Bone marrow (tissue), 2 donors: Measurements from ENCODE around the gene MED9.
A peak's percentile ranks its signal among the peaks of the same experiment; 100 is the strongest.
"Not testable (repeated sequence)": the region's sequence is repeated elsewhere in the genome, so short reads cannot be mapped to it uniquely, and the experiment has no call there.

Source experiments
- DNase-seq, 2 donors: peaks; one replicate each; lab custom pipeline; 2025; lab: John Stamatoyannopoulos, UW

MED9 gene

DNA sequence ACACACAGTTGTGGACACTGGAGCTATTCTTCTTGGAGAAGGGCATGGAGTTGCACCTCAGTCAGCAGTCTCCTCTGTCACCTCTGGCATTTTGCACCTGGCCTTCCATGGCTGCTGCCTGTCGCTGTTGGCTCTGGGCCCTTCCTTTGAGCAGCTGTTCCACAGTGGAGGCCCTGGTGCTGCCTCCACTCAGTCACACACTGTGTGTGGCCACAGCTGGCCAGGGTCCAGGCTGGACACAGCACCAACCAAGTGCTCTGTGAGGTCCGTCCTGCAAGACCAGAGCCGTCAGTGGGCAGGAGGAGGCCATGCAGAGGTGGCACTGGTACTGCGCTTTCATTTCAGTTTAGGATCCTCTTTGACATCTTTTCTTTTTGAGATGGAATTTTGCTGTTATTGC, 21.6 kb upstream of the MED9 start:
- no peak for DNase-seq

GRCh38 chr17:17456251-17456650, 20.5 kb upstream of the MED9 start:
- DNase-seq, result no peak

GRCh38 chr17:17457680-17458079, 19.1 kb upstream of the MED9 start:
- DNase-seq, result no peak

GRCh38 chr17:17460038-17460437, 16.8 kb upstream of the MED9 start:
- no peak for DNase-seq

GRCh38 chr17:17462048-17462824, 14.6 kb upstream of the MED9 start:
- no peak for DNase-seq

DNA sequence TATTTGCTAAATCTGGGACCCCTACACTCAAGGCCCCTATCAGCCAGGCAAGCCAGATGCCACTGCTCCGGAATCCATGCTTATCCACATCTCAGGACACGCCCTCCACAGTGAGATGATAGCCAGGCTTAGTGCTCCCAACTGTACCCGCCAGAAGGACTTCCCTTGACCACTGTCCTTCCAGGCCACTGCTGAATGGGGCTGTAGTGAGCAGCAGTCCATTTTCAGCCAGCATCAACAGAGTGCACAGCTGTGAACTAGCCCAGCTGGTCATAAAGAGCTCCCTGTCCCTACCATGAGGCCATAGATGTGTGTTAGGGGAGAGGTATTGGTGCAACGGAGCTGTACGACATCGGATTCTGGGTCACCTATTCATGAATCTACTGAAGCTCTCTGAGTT, 13.0 kb upstream of the MED9 start:
- DNase-seq, result no peak

DNA sequence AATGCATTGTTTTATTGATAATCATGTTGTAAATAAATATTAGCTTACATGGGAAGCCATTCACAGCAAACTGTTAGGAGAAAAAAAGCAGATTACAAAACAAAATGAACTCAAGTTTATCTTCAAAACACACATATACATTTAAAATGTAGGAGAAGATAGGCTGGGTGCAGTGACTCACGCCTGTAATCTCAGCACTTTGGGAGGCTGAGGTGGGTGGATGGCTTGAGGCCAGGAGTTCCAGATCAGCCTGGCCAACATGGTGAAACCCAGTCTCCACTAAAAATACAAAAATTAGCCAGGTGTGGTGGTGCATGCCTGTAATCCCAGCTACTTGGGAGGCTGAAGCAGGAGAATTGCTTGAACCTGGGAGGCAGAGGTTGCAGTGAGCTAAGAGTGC, 10.9 kb upstream of the MED9 start:
- DNase-seq, result not testable (repeated sequence)

GRCh38 chr17:17466511-17466910, 10.3 kb upstream of the MED9 start:
- no peak for DNase-seq

DNA sequence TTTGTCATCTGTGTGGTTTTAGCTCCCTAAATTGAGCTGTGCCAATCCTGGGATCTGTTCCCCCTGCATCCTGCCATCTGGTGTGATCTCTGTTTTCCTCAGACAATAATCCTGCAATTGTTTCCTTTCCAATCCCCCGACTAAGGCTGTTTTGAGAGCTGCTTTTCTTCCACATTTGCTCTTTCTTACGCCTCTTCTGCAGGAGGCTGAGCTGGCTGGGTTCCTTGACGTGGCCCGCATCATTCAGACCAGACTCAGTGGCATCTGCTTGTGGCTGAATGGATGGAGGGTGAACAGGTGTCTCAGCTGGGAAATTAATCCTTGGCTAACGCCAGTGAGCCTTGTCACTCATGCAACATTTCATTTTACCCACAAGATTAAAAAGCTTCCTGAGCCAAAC, 9.8 kb upstream of the MED9 start:
- DNase-seq, result no peak

DNA sequence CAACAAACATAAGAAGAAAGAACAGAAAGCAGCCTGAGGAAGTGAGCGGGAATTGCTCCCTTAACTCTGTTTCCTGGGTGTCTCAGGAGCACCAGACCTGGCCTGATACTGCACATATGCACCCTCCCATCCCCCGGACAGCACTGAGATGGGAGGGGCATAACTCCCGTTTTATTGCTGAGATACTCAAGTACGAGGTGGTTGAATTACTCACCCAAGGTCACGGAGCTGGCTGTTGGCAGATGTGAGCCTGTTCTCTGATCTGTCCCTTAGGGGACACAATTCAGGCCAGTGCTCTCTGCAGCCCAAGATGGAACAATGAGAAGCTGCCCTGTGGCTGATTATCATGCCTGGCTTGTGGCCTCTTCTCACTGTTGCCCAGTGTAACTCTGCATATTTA, 9.1 kb upstream of the MED9 start:
- no peak for DNase-seq

DNA sequence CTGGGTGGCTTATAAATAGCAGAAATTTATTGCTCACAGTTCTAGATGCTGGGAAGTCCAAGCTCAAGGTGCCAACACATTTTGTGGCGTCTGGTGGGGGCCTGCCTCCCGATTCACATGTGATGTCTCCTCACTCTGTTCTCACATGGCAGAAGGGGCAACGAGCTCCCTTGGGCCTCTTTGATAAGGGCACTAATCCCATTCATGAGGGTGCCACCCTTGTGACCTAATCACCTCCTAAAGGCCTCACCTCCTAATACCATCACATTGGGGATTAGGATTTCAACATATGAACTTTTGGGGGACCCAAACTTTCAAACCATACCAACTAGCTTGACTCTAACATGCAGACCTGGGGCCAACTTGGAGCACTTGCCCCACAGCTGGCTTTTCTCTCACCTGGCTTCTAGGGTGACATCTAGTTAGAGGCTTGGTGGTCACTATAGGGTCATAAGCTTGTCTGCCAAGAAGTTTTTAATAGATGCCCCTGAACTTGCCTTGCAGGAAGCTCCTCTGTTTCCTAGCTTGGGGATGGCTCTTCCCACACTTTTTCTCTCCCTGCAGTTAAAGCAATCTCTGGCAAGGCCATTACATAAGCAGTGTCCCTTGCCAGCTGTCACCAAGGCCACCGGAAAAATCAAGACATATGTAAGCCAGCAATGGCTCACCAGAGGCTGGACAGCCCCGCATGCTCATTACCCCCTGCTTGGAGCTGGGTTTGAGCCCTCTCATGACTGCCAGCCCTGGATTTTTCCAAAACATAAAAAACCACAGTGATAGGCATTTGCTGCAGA, 8.4 kb upstream of the MED9 start:
- no peak for DNase-seq

GRCh38 chr17:17469358-17469757, 7.4 kb upstream of the MED9 start:
- no peak for DNase-seq

DNA sequence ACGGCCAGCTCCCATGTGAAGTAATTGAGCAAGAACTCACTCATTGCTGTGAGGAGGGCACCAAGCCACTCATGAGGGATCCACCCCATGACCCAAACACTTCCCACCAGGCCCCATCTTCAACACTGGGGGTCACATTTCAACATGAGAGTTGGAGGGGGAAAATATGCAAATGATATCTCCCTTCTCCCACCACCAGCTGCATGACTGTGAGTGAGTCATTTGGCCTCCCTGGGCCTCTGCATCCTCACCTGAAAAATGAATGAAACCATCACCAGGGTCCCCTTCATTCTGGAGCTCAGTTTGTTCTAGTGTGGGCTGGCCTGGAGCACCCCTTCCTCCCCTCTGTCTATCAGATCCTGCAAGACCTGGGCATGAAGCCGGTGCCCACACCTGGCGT, 6.8 kb upstream of the MED9 start:
- DNase-seq, result no peak

DNA sequence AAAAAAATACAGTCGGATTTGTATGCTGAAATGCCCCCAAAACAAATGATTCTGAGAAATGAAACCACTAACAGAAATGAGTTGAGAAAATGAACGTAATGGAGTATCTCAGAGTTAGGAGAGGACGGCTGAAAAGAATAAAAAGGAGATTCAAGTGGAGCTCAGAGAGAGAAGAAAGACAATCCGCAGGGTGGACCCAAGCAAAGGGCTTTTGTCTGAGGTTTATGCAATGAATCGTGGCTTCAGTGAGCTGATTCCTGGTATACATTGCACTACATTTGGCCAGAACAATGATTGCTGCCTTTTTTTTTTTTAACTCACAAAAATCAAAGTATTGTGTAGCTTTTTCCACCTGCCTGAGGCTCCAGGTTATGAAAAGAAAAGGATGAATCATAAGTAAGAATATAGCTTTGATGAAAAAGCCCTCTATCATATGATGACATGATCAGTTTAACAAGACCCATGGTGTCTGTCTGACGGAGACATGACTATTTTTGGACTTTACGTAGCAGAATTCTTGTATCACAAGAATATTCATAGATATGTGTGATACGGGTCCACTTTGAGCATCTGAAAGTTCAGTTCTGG, 4.4 kb upstream of the MED9 start:
- DNase-seq, result no peak

DNA sequence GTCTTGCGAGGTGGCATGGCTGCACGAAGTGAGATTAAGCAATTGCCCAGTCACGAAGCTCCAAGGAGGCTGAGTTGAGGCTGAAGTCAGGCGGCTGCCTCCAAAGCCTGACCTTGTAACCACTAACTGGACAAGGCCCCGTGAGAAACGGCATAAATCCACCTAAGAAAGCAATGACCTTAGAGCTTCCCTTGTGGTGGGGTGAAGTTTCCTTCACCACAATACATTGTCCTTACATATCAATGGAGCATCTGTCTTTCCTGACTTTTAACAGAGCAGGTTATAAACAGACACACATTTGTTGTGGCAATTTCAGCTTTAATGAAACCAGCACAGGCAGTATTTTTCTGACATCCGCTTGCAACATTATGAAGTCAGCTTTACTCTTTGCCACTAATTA, 2.5 kb upstream of the MED9 start:
- no peak for DNase-seq

DNA sequence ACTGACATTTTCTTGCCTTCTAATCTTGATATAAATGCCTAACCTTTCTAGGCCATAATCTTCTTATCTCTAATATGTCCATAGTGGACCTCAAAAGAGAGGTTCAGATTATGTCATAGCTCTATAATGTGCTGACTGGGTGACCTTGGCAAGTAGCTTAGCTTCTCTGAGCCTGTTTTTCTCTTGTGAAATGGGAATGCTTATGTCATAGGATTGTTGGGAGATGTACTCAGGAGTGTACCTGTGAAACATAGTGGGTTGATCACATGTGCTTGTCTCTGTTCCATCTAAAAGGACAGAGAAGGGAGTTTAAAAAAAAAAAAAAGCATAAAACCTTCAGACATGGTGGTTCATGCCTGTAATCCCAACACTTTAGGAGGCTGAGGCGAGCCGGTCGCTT, 2.4 kb downstream of the MED9 start:
- DNase-seq, result no peak

DNA sequence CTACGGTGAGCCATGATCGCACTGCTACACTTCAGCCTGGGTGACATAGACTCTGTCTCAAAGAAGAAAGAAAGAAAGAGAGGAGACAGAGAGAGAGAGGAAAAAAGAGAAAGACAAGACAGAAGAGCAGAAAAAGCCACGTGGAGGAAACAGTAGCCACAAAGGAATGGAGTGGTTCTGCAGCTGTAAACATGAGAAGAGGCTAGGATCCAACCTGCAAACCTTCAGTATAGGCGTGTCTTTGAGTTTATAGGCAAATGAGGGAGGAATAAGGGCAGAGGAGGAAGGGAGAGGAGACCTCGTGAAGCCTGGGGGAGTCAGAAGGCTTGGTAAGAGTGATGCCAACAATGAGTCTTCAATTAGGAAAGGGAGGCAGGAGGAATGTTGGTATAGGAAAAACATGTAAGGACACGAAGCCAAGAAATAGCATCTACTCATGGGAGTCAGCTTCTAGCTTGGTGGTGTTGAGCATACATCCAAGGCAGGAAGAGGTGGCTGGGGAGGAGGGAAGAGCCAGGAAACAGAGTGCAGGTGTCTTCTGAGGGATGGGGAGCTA, 3.9 kb downstream of the MED9 start:
- no peak for DNase-seq

- DNase-seq, result no peak
Measured at GRCh38 chr17:17481860-17482259, 5.1 kb downstream of the MED9 start.

DNA sequence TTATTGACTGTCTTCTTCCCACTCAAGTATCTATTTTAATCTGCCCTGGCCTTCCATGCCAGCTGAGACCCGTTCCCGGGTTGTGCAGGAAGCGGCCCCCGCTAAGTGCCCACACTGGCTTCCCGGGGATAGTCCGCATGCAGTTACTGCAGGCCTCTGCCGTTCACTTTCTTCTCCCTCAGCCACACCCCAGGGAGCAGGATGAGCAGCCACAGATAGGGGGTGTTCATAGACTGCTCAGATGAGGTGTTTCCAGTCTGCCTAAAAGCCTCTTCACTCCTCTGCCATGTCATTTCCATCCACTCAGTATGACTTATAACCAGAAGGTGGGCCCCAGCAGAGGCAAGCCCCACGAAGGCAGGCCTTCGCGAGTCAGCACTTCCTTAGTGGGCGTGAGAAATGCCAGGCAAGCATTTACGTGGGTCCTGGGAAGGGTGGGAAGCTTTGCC, 7.7 kb downstream of the MED9 start:
- DNase-seq, result peak in 1 of 2 donors; percentile 56

GRCh38 chr17:17485420-17485819, 8.6 kb downstream of the MED9 start:
- no peak for DNase-seq

- DNase-seq, result not testable (repeated sequence)
Measured at GRCh38 chr17:17486416-17486815, 9.6 kb downstream of the MED9 start.

DNA sequence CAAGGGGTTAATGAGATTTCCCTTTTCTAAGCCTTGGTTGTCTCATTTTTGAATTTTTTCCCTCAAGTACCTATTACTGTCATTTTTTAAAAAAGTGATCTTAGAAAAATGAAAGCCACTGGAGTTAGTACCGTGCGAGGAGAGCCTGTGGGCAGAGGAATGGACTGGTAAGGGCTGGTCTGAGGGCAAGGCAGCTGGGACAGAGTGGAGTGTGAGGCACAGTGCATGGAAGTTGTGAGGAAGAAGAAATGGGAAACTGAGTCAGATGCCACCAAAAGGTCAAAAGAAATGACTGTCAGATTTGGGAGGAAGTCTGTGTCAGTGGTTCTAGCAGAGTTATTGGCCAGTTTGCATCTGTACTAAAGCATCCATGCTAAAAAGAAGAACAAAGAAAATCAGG, 11.2 kb downstream of the MED9 start:
- no peak for DNase-seq

GRCh38 chr17:17491031-17491471, 14.3 kb downstream of the MED9 start:
- no peak for DNase-seq
